Erythroblast (primary cell): ENCODE data around the gene SLC13A4.

Source experiments
- DNase-seq, 2 experiments: peaks; one replicate each; lab custom pipeline; 2025; lab: John Stamatoyannopoulos, UW
- GATA1 ChIP-seq: IDR thresholded peaks from 2 replicates; pipeline ENCODE4 v1.6.1; 2011; ENCODE audit warnings: low read depth, mild to moderate bottlenecking, control low read depth, low read length, moderate library complexity
- POLR2A ChIP-seq: IDR thresholded peaks from 2 replicates; pipeline ENCODE4 v1.6.1; 2011; ENCODE audit warnings: mild to moderate bottlenecking, low read length

The SLC13A4 gene

GRCh38 chr7:135728136-135728669, at the start of gene SLC13A4:
Gene SLC13A4, minus strand, starts transcription at chr7:135728186. Its CDS starts 690 bp downstream, at chr7:135727496.
- TF ChIP-seq POLR2A (no peak), GATA1 (no peak)
- no peak for DNase-seq

DNA sequence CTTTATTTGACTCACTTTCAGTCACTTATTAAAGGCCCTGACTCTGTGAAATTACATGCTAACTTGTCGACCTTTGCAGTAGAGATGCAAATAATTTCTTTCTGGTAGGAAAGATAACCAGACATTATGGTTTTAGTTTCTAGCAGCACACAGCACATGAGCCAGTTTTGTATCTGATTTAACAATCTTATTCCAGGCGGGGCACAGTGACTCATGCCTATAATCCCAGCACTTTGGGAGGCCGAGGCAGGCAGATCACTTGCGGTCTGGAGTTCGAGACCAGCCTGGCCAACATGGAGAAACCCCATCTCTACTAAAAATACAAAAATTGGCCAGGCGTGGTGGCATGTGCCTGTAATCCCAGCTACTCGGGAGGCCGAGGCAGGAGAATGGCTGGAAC, 47.9 kb upstream of the SLC13A4 start:
- DNase-seq: peak in 1 of 2 experiments; percentile 5

DNA sequence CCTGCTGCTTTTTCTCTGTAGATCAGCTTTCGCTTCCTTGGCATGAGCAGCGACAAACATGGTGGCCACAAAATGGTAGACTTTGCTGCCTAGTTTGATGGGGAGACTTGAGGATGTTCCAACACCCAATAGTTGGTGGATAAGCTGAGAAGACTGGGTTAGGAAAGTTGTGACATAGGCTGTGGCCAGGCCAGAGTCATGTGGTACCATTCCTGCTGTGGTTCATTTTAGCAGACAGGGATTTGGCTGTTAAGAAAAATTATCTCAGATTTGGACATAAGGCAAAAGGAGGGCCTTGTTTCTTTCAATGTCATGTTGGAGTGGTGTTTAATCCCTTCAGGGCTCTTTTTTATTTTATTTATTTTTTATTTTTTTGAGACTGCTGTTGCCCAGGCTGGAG, 47.2 kb upstream of the SLC13A4 start:
- no peak for DNase-seq
- TF ChIP-seq GATA1 (no peak), POLR2A (no peak)

GRCh38 chr7:135774284-135774683, 46.3 kb upstream of the SLC13A4 start:
- DNase-seq: no peak
- TF ChIP-seq POLR2A: no peak
- TF ChIP-seq GATA1: no peak

- no peak for DNase-seq
- no peak for TF ChIP-seq POLR2A
- TF ChIP-seq GATA1: no peak
These were observed 45.5 kb upstream of the SLC13A4 start for GRCh38 chr7:135773464-135773863.

DNA sequence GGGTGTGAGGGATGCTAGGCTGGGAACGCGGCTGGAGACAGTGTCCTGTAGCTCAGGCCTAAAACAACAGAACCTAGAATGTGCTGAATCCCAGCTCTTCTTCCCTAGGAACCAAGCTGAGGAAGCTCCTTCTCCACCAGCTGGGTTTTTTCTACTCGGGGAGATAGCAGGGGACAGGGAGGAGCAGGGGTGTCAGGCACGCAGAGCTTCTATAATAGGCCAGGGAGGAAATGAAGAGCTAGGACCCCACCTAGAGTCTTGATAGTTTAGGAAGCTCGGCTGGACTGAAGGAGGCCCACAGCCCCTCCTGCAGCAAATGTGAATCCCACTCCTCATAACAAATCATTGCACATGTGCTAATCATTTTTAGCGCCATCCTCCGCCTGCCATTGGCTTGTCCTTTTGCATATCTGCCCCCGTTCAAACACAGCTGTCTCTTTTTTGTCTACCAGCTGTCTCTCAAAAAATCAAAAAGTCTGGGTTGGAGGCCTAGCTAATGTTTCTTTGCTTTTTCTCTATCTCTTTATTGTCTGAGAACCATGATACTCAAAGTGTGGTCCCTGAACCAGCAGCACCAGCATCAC, 44.7 kb upstream of the SLC13A4 start:
- DNase-seq: no peak

DNA sequence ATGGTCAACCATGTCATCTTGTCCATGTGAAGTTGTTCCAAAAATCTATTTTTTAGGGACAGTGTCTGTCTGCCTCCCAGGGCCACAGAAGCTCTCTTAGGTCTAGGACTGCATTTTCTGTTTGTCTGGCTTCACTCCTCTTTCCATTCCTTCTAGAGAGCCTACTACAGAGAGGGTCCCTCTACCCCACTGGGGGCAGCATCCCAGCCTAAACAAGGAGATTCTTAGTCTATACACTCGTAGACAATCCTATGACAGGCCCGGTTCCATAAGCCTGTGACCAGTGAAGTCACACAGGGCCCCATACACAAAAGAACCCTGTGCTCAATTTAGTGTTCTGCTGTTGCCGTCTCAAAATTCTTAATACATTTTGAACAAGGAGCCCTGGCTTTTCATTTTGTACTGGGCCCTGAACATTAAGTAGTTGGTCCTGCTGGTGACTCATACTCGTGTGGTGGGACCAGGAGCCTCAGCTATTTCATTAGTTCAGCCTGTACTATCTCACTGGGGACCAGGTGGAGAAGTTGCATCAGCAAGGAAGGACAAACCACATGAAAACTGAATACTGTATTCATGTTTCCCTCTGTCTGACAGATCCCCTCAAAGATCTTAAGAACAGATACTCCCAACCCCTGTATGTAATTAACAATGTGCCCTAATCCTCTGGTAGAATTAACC, 44.1 kb upstream of the SLC13A4 start:
- TF ChIP-seq POLR2A: no peak
- TF ChIP-seq GATA1: no peak

More for the DNA sequence above, 44.7 kb upstream of the SLC13A4 start:
- TF ChIP-seq POLR2A (no peak), GATA1 (no peak)

GRCh38 chr7:135771051-135771450, 43.1 kb upstream of the SLC13A4 start:
- no peak for DNase-seq
- TF ChIP-seq GATA1: no peak
- no peak for TF ChIP-seq POLR2A

More for the DNA sequence above, 44.1 kb upstream of the SLC13A4 start:
- peak; percentile 15 to 28 for DNase-seq

- DNase-seq: no peak
- TF ChIP-seq GATA1 (no peak), POLR2A (no peak)
These were observed 42.2 kb upstream of the SLC13A4 start for GRCh38 chr7:135770139-135770710.

- TF ChIP-seq GATA1 (no peak), POLR2A (no peak)
- no peak for DNase-seq
These were observed 41.2 kb upstream of the SLC13A4 start for GRCh38 chr7:135769005-135769802.

DNA sequence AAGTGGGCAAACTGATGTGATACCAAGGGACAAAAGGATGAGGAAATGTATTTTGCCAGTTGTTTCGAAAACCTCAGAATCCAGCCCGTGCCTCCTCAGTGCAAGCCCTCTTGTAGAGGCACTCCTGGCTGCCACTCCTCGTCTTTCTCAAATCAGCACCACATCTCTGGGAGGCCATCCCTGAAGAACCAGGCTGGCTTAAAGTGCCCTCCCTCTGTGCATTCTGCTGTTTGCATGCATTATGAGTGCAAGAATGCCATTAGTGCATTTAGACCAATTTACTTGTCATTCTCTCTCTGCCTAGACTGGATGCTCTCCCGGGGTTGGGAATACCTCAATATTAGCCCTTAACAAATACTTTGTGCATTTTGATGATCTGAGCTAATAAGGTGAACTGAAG, 40.5 kb upstream of the SLC13A4 start:
- no peak for TF ChIP-seq GATA1
- TF ChIP-seq POLR2A: no peak

GRCh38 chr7:135768064-135768463, 40.1 kb upstream of the SLC13A4 start:
- TF ChIP-seq GATA1 (no peak), POLR2A (no peak)
- DNase-seq: no peak

More for the DNA sequence above, 40.5 kb upstream of the SLC13A4 start:
- DNase-seq: no peak

DNA sequence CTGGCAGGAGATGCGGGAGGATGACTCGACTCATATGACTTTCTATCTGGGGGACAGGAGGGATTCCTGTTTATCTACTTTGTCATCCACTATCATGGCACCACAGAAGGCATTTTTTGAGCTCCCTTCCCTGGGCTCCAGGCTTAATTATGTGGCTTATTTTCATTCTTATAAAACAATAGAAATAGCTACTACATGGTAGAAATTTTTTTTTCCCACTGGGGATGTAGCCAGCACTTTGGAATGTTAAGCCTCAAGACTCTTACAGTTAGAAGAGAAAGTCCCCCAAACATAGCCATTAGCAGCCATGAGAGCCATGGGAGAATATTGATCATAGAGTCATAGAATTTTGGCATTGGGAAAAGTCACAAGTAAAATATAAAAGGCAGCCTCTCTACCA, 35.3 kb upstream of the SLC13A4 start:
- peak; percentile 38 to 59 for DNase-seq
- no peak for TF ChIP-seq GATA1
- TF ChIP-seq POLR2A: no peak
